NCI-H1436 treated with DMSO at 0.1 percent for 48 hours (cell line): ENCODE data around the gene FBLN1.
"Not testable (repeated sequence)": the region's sequence is repeated elsewhere in the genome, so short reads cannot be mapped to it uniquely, and the experiment has no call there.

Source experiments
- DNase-seq: peaks from one replicate; lab custom pipeline; 2025; lab: John Stamatoyannopoulos, UW

Gene FBLN1, protein sequence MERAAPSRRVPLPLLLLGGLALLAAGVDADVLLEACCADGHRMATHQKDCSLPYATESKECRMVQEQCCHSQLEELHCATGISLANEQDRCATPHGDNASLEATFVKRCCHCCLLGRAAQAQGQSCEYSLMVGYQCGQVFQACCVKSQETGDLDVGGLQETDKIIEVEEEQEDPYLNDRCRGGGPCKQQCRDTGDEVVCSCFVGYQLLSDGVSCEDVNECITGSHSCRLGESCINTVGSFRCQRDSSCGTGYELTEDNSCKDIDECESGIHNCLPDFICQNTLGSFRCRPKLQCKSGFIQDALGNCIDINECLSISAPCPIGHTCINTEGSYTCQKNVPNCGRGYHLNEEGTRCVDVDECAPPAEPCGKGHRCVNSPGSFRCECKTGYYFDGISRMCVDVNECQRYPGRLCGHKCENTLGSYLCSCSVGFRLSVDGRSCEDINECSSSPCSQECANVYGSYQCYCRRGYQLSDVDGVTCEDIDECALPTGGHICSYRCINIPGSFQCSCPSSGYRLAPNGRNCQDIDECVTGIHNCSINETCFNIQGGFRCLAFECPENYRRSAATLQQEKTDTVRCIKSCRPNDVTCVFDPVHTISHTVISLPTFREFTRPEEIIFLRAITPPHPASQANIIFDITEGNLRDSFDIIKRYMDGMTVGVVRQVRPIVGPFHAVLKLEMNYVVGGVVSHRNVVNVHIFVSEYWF

DNA sequence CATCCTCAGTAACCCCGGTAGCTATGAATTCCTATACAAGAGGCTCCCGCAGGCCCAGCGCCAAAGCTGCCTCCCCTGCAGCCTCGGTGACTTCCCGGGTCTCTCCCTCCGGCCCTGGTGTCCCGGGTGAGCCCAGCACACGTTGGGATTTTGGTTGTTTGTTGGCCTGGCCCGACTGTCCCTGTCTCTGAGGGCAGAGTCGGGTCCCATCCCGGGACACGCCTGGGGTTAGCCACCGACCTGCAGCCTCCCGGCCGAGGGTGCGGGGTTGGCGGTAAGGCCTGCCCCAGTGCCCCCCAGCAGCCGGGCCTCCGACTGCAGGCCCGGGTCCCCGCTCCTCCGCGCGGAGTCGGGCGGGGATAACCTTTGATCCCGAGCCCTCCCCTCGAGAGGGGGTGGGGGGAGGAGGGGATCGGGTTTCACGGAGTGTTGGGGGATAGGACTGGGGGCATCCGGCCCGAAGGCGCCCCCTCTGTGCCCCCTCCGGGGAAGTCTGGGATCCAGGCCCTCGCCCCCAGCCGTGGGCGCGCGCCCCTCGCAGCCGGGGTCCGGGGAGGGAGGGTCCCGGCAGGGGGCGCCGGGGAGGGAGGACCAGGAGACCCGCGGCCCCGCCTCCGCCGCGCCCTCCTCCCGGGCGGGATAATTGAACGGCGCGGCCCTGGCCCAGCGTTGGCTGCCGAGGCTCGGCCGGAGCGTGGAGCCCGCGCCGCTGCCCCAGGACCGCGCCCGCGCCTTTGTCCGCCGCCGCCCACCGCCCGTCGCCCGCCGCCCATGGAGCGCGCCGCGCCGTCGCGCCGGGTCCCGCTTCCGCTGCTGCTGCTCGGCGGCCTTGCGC is at the start of gene FBLN1:
FBLN1 (plus strand) TSS at position 669 of the 835 bp plus-strand sequence; CDS start at position 772, 103 bp downstream.
- no peak for DNase-seq

DNA sequence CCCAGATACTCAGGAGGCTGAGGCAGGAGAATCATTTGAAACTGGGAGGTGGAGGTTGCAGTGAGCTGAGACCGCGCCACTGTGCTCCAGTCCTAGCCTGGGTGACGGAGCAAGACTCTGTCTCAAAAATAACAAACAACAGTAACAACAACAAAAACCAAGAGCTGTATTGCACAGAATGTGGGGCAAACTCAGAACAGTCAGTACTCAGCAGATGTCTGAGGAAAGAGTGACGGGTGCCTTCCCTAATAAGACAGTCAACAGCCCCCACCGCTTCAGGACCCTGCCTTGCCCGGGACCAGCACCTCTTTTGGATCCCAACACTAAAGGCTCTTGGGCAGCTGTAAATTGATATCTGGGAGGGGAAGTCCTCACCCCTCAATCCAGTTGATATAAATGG is 48.9 kb upstream of the FBLN1 start:
- DNase-seq: no peak

DNA sequence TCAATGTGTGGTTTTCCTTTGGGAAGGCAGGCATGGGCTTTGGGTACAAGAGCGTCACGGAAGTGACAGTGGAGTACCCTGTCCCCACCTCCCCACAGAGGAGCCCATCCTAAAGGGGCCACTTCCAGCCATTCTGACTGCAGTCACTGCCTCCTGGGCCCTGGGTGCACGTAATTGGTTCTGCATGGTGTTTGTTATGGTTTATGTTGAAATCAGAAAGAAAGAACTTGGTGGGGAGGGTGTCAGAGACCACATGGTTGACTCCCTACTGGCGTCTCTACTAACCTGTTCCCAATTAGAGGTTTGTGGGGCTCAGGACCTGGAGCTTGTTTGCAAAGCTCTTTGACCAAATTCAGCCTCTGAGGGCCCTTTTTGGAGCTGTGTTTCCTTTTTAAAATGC is 48.4 kb upstream of the FBLN1 start:
- DNase-seq: no peak

DNA sequence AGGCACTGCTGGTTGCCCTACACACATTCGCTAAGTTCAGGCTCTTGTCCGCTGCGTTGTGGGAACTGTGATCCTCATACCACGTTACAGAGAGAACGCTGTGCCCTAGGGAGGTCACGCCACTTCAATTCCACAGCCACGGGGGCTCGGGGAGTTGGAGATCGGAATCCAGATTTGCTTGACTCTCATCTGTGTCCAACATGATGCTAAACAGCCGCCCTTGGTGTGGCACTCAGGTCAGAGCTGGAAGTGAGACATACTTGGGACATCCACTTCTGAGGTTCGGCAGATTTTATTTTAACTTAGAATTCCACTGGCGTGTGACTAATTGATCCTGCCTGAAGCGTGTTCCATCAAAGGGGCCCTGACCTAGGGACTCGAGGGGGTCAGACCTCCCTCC is 47.5 kb upstream of the FBLN1 start:
- no peak for DNase-seq

DNA sequence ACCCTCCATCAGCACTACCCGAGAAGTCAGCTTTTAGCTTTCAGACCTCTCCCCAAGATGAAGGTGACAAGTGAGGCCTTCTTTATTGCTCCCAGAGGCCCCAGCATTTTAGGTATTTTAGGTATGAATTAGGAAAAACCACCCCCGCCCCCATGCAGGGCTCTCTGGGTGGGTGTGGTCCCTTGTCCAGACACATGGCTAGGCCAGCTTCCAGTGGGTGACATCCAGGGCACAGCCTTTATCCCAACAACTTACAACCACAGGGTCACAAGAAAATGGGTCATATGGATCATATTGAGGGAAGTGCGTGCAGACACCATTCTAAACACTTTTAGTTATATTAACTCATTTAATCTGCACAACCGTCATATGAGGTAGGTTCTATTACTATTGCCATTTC is 47.1 kb upstream of the FBLN1 start:
- DNase-seq: no peak

DNA sequence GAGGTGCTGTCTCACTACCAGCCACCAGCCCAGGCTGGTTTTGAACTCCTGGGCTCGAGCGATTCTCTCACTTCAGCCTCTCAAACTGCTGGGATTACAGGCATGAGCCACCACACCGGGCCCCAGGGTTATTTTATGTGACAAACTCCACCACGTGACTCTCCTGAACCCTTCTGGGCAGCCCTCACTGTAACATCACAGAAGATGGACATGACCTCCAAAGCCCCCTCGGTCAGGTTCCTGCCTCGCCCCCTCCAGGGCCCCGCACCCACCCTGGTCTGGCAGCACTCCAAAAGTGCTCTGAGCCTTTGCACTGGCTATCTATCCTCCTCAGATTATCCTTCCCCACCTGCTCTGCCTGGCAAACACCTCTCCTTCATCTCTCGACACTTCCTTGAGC is 45.9 kb upstream of the FBLN1 start:
- DNase-seq: no peak

DNA sequence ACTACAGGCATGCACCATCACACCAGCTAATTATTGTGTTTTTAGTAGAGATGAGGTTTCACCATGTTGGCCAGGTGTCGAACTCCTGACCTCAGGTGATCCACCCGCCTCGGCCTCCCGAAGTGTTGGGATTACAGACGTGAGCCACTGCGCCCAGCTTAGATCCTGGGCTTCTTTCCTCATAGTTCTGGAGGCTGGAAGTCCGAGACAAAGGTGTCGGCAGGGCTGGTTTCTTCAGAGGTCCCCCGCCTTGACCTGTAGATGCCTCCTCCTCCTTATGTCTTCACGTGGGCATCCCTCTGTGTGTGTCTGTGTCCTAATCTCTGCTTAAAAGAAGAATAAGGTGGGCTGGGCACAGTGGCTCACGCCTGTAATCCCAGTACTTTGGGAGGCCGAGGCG is 44.2 kb upstream of the FBLN1 start:
- DNase-seq: no peak

DNA sequence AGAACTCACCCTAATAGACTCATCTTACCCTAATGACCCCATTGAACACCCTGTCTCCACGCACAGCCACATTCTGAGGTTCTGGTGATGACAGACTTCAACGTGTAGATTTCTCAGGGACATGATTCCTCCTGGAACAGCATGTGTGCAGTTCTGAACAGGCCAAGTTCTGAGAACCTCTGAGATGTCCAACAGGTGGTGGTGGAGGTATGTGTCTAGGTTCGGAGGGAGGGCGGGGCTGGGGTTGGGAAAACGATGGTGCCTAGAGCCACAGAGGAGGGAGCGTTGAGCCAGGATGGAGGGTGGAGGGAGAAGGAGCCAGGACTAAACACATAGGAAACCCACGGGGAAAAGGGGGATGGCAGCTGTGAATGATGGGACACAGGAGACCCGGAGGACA is 43.4 kb upstream of the FBLN1 start:
- DNase-seq: no peak

DNA sequence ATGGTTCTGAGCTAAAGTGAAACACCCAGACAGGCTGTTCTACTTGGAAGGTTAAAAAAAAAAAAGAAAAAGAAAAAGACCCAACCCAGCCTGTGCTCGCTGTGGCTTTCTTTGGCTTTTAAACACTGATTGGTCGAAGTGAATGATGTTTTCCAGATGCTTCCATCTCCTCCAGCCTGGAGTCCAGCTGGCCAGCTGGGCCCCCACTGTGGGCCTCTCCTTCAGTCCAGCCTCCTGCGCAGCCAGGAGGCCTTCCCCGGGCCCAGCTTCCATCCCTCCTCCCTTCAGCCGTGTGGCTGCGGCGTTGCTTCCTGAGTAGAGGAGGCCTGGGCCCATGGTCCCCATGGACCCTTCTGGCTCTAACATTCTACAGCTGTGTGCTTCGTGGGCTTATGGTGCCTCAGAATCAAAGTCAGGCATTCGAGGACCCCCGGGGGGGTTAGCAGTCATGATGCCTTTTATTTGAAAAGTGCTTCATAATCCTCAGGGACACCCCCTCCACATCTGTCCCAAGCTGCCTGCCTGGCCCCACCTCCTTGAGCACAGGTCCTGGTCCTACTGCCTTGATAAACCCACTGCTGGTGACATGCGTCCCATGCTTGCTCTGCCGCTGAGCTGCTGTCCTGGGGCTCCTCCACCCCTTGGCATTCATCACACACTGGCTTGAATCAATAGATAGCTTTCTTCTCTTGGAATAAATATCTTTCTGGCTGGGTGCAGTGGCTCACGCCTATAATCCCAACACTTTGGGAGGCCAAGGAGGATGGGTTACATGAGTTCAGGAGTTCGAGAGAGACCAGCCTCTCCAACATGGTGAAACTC is 42.2 kb upstream of the FBLN1 start:
- no peak for DNase-seq

DNA sequence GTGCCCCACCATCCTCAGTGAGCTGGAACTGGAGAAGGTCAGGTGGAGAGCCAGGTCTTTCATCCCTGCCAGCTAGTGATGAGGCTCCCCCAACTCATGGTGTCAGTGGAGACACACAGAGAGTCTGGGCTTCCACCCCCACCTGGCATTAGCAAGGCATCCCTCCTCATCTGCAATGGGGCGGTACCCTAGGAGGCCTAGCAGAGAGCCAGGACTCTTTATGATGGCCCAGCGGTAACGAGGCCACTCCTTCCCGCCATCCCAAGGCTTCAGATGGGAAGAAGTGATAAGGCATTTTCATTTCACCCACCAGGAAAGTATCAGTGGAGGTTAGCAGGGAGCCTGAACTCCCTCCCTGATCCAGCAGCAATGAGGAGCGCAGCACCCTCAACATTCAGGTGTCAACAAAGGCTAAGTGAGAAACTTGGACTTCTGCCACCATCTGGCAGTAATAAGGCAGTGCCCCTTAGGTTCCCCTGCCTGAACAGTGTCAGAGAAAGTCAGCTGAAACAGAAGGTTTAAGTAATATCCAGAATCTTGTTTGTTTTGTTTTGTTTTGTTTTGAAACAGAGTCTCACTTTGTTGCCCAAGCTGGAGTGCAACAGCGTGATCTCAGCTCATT is 40.5 kb upstream of the FBLN1 start:
- no peak for DNase-seq

DNA sequence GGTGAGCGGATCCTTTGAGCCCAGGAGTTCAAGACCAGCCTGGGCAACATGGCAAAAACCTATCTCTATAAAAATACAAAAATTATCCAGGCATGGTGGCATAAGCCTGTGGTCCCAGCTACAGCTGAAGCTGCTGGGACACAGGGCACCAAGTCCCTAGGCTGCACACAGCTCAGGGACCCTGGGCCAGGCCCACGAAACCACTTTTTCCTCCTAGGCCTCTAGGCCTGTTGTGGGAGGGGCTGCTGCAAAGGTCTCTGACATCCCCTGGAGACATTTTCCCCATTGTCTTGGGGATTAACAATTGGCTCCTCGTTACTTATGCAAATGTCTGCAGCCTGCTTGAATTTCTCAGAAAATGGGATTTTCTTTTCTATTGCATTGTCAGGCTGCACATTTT is 39.0 kb upstream of the FBLN1 start:
- not testable (repeated sequence) for DNase-seq

DNA sequence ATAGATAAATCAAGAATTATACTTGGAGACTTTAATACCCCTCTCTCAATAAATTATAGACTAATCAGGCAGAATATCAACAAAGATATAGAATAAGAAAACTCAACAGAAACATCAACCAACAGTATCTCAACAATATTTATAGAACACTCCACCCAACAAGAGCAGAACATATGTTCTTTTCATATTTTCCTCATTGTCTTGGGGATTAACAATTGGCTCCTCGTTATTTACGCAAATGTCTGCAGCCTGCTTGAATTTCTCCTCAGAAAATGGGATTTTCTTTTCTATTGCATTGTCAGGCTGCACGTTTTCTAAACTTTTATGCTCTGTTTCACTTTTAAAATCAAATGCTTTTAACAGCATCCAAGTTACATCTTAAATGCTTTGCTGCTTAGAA is 37.0 kb upstream of the FBLN1 start:
- no peak for DNase-seq

DNA sequence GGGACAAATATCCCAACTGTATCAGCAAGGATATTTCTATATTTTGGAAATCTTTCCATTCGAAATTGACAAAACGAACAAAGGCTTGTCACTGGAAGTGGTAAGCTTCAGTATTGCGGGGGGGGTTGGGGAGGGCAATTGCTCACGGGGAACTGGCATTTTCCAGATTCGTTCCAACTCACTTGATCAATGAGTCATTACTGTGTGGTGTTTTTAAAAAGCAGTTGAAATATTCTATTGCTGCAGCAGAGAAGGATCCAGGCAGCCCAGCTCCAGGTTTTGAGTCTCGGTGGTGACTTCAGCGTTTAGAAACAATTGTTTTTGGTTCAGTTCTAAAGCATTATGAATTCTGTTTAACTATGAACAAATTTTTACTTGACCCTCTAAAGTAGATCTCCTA is 33.8 kb upstream of the FBLN1 start:
- DNase-seq: no peak

DNA sequence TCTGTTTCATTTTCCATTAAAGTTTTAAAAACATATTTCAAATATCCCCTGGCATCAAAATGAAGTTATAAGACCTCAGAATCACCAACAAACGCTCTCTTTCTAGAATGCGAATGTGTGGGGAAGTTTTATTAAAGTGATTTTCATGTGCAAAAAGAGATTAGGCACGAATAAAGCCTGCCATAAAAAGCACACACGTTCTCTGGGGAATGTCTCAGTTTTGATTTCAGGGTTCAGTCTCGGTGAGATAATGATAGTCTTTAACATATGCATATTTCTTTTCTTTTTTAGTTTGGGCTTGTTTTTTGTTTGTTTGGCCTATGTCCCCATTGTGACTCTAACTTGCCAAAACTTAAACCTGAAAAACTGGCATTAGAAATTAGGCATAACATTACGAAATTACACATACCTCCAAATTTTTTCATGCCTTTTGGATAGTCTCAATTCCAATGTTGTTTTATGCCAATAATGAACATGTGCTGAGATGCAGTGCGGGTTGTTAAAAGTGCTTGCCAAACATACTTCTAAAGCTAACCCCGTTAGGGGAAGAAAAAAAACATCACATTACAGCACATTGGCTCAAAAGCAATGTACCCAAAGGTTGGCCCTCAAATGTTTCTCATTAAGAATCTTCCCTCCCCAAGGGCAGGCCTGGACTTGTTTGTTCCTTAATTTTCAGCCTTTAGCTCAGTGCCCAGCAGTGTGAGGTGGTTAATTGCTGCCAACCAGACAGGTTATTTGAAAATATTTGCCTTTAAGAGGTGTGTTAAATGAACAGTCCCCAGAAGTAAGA is 33.2 kb upstream of the FBLN1 start:
- no peak for DNase-seq

DNA sequence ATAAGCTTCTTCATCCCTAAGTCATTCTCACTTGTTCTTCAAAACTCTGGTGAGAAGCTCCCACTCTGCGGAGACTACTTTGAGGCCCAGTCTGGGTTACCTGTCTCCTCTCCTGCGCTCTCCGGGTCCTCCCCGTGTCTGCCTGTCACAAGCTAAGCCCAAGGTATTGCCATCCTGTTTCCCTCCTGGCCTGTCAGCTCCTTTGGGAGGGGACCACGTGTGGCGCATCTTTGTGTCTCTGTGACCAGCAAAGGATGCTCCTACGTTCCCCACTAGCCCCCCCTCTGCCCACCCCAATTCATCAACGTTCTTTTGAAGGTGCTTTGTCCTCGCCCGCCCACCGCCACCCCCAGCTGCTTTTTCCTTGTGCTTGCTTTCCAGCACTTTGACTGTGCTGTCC is 31.8 kb upstream of the FBLN1 start:
- no peak for DNase-seq

DNA sequence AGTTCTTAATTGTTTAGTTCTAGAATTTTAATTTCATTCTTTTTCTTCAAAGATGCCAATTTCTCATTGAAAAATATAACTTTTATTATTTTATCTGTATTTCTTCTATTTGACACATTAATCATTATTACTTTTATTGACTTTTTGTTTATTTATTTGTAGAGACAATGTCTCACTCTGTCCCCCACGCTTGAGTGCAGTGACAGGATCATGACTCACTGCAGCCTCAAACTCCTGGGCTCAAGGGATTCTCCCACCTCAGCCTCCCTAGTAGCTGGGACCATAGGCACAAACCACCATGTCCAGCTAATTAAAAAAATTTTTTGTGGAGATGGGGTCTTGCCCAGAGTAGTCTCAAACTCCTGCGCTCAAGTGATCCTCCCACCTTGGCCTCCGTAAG is 30.3 kb upstream of the FBLN1 start:
- no peak for DNase-seq

DNA sequence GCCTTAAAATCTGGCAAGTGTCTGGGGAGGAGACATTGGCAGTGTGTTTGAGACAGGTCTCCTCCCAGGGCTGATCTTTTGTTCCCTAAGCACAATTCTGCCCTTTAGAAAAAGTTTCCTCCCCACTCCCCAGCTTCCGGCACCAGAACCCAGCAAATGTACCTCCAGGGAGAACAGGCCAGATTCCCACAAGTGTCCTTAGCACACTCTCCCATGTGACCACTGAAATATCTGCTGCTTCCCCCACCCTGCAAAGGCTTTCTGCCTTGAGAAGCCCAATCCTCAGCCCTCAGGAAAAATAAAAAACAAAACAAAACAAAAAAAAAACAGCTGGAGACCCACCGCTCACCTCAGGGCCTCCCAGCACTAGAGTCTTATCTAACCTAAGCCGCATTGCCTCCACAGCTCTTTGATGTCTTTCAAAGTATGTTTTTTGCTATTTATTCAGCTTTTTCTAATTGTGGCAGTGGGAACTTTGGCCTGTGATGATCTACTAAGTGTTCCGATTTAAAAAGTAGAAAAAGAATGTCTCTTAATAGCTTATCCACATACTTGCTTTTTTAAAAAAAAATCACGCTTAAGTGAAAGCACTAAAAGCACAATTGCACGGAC is 29.0 kb upstream of the FBLN1 start:
- DNase-seq: no peak

DNA sequence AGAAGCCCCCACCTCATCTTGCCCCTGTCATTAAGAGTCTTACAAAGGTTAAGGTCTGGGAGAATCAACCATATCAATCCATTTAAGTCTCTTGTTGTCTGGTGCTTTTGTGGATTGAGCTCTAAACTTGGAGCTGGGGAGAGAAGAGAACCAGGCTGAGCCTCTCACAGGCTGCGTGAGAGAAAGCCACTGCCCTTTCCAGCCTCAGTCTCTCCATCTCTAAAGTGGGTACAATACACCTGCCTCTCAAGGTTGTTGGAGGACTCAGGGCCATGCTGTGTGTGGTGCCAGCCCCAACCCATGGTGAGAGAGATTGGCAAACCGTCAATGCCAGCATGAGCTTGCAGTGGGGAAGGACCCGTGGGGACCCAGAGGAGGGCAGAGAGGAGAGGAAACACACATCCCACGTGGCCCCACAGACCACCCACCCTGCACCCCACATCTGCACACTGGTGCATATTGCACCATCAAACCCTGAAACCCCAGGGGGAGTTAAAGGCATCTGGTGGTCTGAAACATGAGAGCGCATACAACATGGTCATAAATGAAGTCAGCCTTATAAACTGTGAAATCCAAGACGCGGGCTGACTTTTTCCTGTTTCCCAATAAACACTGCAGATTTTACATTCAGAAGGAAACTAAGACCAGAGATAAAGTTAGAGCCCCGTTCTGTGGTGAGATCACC is 27.5 kb upstream of the FBLN1 start:
- no peak for DNase-seq

DNA sequence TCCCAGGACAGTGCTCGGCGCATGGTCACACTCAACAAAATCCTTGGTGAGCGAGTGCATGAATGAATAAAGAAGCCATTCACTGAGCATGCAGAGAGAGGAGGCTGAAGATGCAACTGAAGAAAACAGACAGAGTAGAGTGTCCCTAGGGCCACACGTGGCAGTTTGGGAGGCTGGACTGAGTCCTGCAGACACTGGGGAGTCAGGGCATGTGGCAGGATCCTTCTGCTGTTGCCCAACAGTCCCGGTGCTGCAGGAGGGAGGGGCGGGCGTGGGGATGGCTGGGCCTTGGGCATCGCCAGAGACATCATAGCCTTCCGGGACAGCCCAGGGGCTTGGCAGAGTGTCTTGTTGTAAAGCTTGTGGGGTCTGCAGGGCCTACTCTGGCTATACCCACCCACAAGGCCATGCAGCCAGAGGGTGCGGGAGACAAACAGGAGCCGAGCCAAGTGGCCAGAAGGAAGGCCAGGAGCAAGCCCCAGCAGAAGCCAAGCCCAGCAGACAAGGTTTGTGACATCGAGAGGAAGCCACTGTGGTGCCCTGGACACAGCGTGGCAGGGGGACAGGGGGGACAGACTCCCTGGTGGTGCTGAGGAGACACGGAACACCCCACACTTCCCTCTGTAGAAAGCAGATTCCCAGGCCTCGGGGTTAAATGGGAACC is 26.7 kb upstream of the FBLN1 start:
- DNase-seq: no peak
